GM21423 (cell line): ENCODE results near the gene EXTL1.

Source experiments
- ATAC-seq: cut with Tn5 transposase; IDR thresholded peaks from one replicate; pipeline ENCODE4 v1.9.1; 2021; ENCODE audit warnings: mild to moderate bottlenecking, moderate library complexity; ENCODE audit not compliant: unreplicated experiment

The EXTL1 gene

GRCh38 chr1:26066857-26067256, 45.3 kb downstream of the EXTL1 start:
- no peak for ATAC-seq

- ATAC-seq, result no peak
Measured at GRCh38 chr1:26067432-26067911, 45.9 kb downstream of the EXTL1 start, which contains the start of gene TRIM63. TSS of gene TRIM63 (minus strand) at chr1:26067630. CDS start at chr1:26067494, 136 bp downstream.

- no peak for ATAC-seq
Measured at GRCh38 chr1:26069941-26070295, 48.3 kb downstream of the EXTL1 start.

GRCh38 chr1:26070296-26070962, 48.9 kb downstream of the EXTL1 start:
- ATAC-seq, result no peak

- no peak for ATAC-seq
Measured at GRCh38 chr1:26070963-26071342, 49.4 kb downstream of the EXTL1 start.

- ATAC-seq, result no peak
Measured at GRCh38 chr1:26072305-26072704, 50.7 kb downstream of the EXTL1 start.

- ATAC-seq, result no peak
Measured at GRCh38 chr1:26075421-26076144, 54.0 kb downstream of the EXTL1 start.

GRCh38 chr1:26077524-26077923, 55.9 kb downstream of the EXTL1 start:
- no peak for ATAC-seq

- no peak for ATAC-seq
Measured at GRCh38 chr1:26078286-26079177, 57.0 kb downstream of the EXTL1 start.

- no peak for ATAC-seq
Measured at GRCh38 chr1:26079178-26079563, 57.6 kb downstream of the EXTL1 start.

GRCh38 chr1:26079960-26080814, 58.6 kb downstream of the EXTL1 start:
- no peak for ATAC-seq

- no peak for ATAC-seq
Measured at GRCh38 chr1:26081267-26082019, 59.9 kb downstream of the EXTL1 start.

GRCh38 chr1:26082020-26082350, 60.4 kb downstream of the EXTL1 start:
- ATAC-seq, result no peak

- no peak for ATAC-seq
Measured at GRCh38 chr1:26083208-26083607, 61.6 kb downstream of the EXTL1 start.

GRCh38 chr1:26084091-26084561, 62.6 kb downstream of the EXTL1 start:
- no peak for ATAC-seq

- ATAC-seq, result no peak
Measured at GRCh38 chr1:26084844-26085243, 63.3 kb downstream of the EXTL1 start.
